PFSK-1 (cell line): ENCODE results near the gene ARHGEF7.

Experiments used
- FOXP2 ChIP-seq: optimal IDR thresholded peaks from 2 replicates; pipeline ENCODE3; 2011; ENCODE audit warnings: borderline replicate concordance, control low read depth, inconsistent platforms; ENCODE audit not compliant: insufficient read depth; ENCODE audit errors: extremely low read length, extremely low read depth
- POLR2AphosphoS5 ChIP-seq: IDR thresholded peaks from 2 replicates; pipeline ENCODE4 v1.6.1; 2012; ENCODE audit warnings: low read depth, mild to moderate bottlenecking, control low read depth, low read length, moderate library complexity
- REST ChIP-seq, 2 experiments: IDR thresholded peaks; 2 replicates each; pipeline versions ENCODE4 v1.6.1 to v1.8.0; 2011 to 2012; ENCODE audit warnings: low read depth in 2 of 2, low read length in 2 of 2, control low read depth in 1 of 2, inconsistent platforms in 1 of 2, mild to moderate bottlenecking in 1 of 2, moderate library complexity in 1 of 2; ENCODE audit not compliant: insufficient read depth in 1 of 2
- SIN3A ChIP-seq: IDR thresholded peaks from 2 replicates; pipeline ENCODE4 v1.6.1; 2012; ENCODE audit warnings: mild to moderate bottlenecking, low read length, moderate library complexity, borderline replicate concordance; ENCODE audit not compliant: insufficient read depth
- TAF1 ChIP-seq: IDR thresholded peaks from 2 replicates; pipeline ENCODE4 v1.6.1; 2012; ENCODE audit warnings: low read length, control low read depth, borderline replicate concordance; ENCODE audit not compliant: insufficient read depth

Gene ARHGEF7

GRCh38 chr13:111210544-111211469 is 95.7 kb downstream of the ARHGEF7 start:
- TF ChIP-seq POLR2AphosphoS5 (no peak), FOXP2 (no peak), SIN3A (no peak), REST (IDR thresholded peaks at IDR 0.05; ENCODE audit: insufficient read depth in 1 of 2, low read depth in 2 of 2, low read length in 2 of 2) (no peak), TAF1 (no peak)

GRCh38 chr13:111211789-111212516 is 96.8 kb downstream of the ARHGEF7 start:
- TF ChIP-seq FOXP2 (no peak), SIN3A (no peak), REST (IDR thresholded peaks at IDR 0.05; ENCODE audit: insufficient read depth in 1 of 2, low read depth in 2 of 2, low read length in 2 of 2) (no peak), POLR2AphosphoS5 (no peak), TAF1 (no peak)

GRCh38 chr13:111212517-111212873 is 97.4 kb downstream of the ARHGEF7 start:
- no peak for TF ChIP-seq SIN3A
- TF ChIP-seq REST (IDR thresholded peaks at IDR 0.05; ENCODE audit: insufficient read depth in 1 of 2, low read depth in 2 of 2, low read length in 2 of 2), result no peak
- TF ChIP-seq POLR2AphosphoS5, result no peak
- TF ChIP-seq TAF1, result no peak
- TF ChIP-seq FOXP2, result no peak

GRCh38 chr13:111213964-111214726 is 99.0 kb downstream of the ARHGEF7 start:
- no peak for TF ChIP-seq FOXP2
- no peak for TF ChIP-seq POLR2AphosphoS5
- no peak for TF ChIP-seq TAF1
- no peak for TF ChIP-seq REST (IDR thresholded peaks at IDR 0.05; ENCODE audit: insufficient read depth in 1 of 2, low read depth in 2 of 2, low read length in 2 of 2)
- TF ChIP-seq SIN3A, result no peak
